ENCODE results near the gene NAGK.
"Not testable (repeated sequence)": the region's sequence is repeated elsewhere in the genome, so short reads cannot be mapped to it uniquely, and the experiment has no call there.

The NAGK gene

GRCh38 chr2:71085325-71086003 is 17.0 kb downstream of the NAGK start:
- H3K9me3 ChIP-seq (ENCODE audit: control insufficient read depth, insufficient read depth, low read length); H3F3A ChIP-seq (ENCODE audit: control insufficient read depth, insufficient read depth); H3K36me3 ChIP-seq (ENCODE audit: control insufficient read depth, low read length); H3K27me3 ChIP-seq (ENCODE audit: control insufficient read depth, low read length); H3K4me2 ChIP-seq (ENCODE audit: low read length); H3K27ac ChIP-seq (ENCODE audit: low read depth, low read length); H3K9me2 ChIP-seq (replicated peaks; ENCODE audit: control insufficient read depth, low read length); H3K4me3 ChIP-seq (ENCODE audit: low read length); H3K4me1 ChIP-seq (ENCODE audit: control insufficient read depth, low read length); H4K20me1 ChIP-seq (ENCODE audit: control insufficient read depth, insufficient read depth, low read depth, low read length); H3K79me2 ChIP-seq (ENCODE audit: control insufficient read depth, low read length): not testable (repeated sequence)

- not testable (repeated sequence) for H4K20me1 ChIP-seq (ENCODE audit: control insufficient read depth, insufficient read depth, low read depth, low read length); H3K79me2 ChIP-seq (ENCODE audit: control insufficient read depth, low read length); H3K4me1 ChIP-seq (ENCODE audit: control insufficient read depth, low read length); H3K9me2 ChIP-seq (replicated peaks; ENCODE audit: control insufficient read depth, low read length); H3K27ac ChIP-seq (ENCODE audit: low read depth, low read length); H3K27me3 ChIP-seq (ENCODE audit: control insufficient read depth, low read length); H3K36me3 ChIP-seq (ENCODE audit: control insufficient read depth, low read length); H3F3A ChIP-seq (ENCODE audit: control insufficient read depth, insufficient read depth); H3K9me3 ChIP-seq (ENCODE audit: control insufficient read depth, insufficient read depth, low read length); H3K4me2 ChIP-seq (ENCODE audit: low read length); H3K4me3 ChIP-seq (ENCODE audit: low read length)
These were observed 21.0 kb downstream of the NAGK start for GRCh38 chr2:71089475-71089874.

DNA sequence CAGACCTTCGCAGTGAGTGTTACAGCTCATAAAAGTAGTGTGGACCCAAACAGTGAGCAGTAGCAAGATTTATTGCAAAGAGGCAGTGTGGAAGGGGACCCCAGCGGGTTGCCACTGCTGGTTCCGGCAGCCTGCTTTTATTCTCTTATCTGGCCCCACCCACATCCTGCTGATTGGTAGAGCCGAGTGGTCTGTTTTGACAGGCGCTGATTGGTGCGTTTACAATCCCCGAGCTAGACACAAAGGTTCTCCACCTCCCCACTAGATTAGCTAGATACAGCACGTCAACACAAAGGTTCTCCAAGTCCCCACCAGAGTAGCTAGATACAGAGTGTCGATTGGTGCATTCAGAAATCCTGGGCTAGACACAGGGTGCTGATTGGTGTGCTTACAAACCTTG is 23.4 kb downstream of the NAGK start:
- H3K4me2 ChIP-seq (ENCODE audit: low read length); H3K27ac ChIP-seq (ENCODE audit: low read depth, low read length): not testable (repeated sequence)

DNA sequence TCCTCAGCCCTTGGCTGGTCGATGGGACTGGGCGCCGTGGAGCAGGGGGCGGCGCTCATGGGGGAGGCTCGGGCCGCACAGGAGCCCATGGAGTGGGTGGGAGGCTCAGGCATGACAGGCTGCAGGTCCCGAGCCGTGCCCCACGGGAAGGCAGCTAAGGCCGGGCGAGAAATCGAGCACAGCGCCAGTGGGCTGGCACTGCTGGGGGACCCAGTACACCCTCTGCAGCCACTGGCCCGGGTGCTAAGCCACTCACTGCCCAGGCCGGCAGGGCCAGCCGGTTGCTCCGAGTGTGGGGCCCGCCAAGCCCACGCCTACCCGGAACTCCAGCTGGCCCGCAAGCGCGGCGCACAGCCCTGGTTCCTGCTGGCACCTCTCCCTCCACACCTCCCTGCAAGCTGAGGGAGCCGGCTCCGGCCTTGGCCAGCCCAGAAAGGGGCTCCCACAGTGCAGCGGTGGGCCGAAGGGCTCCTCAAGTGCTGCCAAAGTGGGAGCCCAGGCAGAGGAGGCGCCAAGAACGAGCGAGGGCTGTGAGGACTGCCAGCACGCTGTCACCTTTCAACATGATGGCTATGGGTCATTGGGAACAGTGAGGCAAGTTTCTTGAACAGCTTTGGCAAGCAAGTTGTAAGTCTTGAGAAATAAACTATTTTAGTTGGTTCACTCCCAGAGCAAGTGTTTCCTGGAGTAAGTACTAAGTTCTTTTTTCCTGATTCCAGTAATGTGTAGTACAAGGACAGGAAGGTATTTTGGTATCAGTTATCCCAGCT is 24.2 kb downstream of the NAGK start:
- not testable (repeated sequence) for H4K20me1 ChIP-seq (ENCODE audit: control insufficient read depth, insufficient read depth, low read depth, low read length); H3K79me2 ChIP-seq (ENCODE audit: control insufficient read depth, low read length); H3F3A ChIP-seq (ENCODE audit: control insufficient read depth, insufficient read depth); H3K4me2 ChIP-seq (ENCODE audit: low read length); H3K27ac ChIP-seq (ENCODE audit: low read depth, low read length); H3K9me2 ChIP-seq (replicated peaks; ENCODE audit: control insufficient read depth, low read length); H3K27me3 ChIP-seq (ENCODE audit: control insufficient read depth, low read length); H3K9me3 ChIP-seq (ENCODE audit: control insufficient read depth, insufficient read depth, low read length); H3K36me3 ChIP-seq (ENCODE audit: control insufficient read depth, low read length); H3K4me3 ChIP-seq (ENCODE audit: low read length); H3K4me1 ChIP-seq (ENCODE audit: control insufficient read depth, low read length)

More for the DNA sequence above, 23.4 kb downstream of the NAGK start:
- H3K9me3 ChIP-seq (ENCODE audit: control insufficient read depth, insufficient read depth, low read length); H3K79me2 ChIP-seq (ENCODE audit: control insufficient read depth, low read length); H3K27me3 ChIP-seq (ENCODE audit: control insufficient read depth, low read length); H3K36me3 ChIP-seq (ENCODE audit: control insufficient read depth, low read length); H3F3A ChIP-seq (ENCODE audit: control insufficient read depth, insufficient read depth); H4K20me1 ChIP-seq (ENCODE audit: control insufficient read depth, insufficient read depth, low read depth, low read length); H3K4me3 ChIP-seq (ENCODE audit: low read length); H3K4me1 ChIP-seq (ENCODE audit: control insufficient read depth, low read length); H3K9me2 ChIP-seq (replicated peaks; ENCODE audit: control insufficient read depth, low read length): not testable (repeated sequence)

GRCh38 chr2:71100195-71100964 is 31.9 kb downstream of the NAGK start:
- H3K79me2 ChIP-seq (ENCODE audit: control insufficient read depth, low read length): no peaks in the 10 kb centered on the region
- H3K9me3 ChIP-seq (ENCODE audit: control insufficient read depth, insufficient read depth, low read length): no peaks in the 10 kb centered on the region
- no peaks in the 10 kb centered on the region for H4K20me1 ChIP-seq (ENCODE audit: control insufficient read depth, insufficient read depth, low read depth, low read length)
- H3K27ac ChIP-seq (ENCODE audit: low read depth, low read length): no peak overlapping the region
- H3F3A ChIP-seq (ENCODE audit: control insufficient read depth, insufficient read depth): no peaks in the 10 kb centered on the region
- TF ChIP-seq EZH2phosphoT487 (IDR thresholded peaks at IDR 0.05; ENCODE audit: borderline replicate concordance, low read length) (no peak), CTCF (IDR thresholded peaks at IDR 0.05; ENCODE audit: low read depth, low read length, poor library complexity, severe bottlenecking) (peak; percentile 74)
- 0 out of 2 replicates have a peak, but pooled peaks cover 5% of the 10 kb centered on the region for H3K4me1 ChIP-seq (ENCODE audit: control insufficient read depth, low read length)
- no peak overlapping the region for H3K4me3 ChIP-seq (ENCODE audit: low read length)
- no peaks in the 10 kb centered on the region for H3K9me2 ChIP-seq (replicated peaks; ENCODE audit: control insufficient read depth, low read length)
- H3K36me3 ChIP-seq (ENCODE audit: control insufficient read depth, low read length): no peaks in the 10 kb centered on the region
- H3K4me2 ChIP-seq (ENCODE audit: low read length): no peak overlapping the region
- H3K27me3 ChIP-seq (ENCODE audit: control insufficient read depth, low read length): no peaks in the 10 kb centered on the region; the same call in 1 of the 2 replicates

Measured in DOHH2 (cell line).